ENCODE results near the gene HERPUD1.
"Not testable (repeated sequence)": the region's sequence is repeated elsewhere in the genome, so short reads cannot be mapped to it uniquely, and the experiment has no call there.

HERPUD1 gene

GRCh38 chr16:56980792-56981724 is 49.1 kb downstream of the HERPUD1 start:
- DNase-seq = no peak

- no peak for DNase-seq
Observed at GRCh38 chr16:56981729-56982271, 49.9 kb downstream of the HERPUD1 start.

- no peak for DNase-seq
Observed at GRCh38 chr16:56982695-56983094, 50.8 kb downstream of the HERPUD1 start.

GRCh38 chr16:56983211-56983751 is 51.3 kb downstream of the HERPUD1 start:
- DNase-seq = no peak

- no peak for DNase-seq
Observed at GRCh38 chr16:56984639-56985038, 52.7 kb downstream of the HERPUD1 start.

GRCh38 chr16:56985288-56985961 is 53.5 kb downstream of the HERPUD1 start:
- no peak for DNase-seq

- no peak for DNase-seq
Observed at GRCh38 chr16:56985962-56986360, 54.0 kb downstream of the HERPUD1 start.

- no peak for DNase-seq
Observed at GRCh38 chr16:56986361-56986760, 54.4 kb downstream of the HERPUD1 start.

- not testable (repeated sequence) for DNase-seq
Observed at GRCh38 chr16:56986908-56987307, 55.0 kb downstream of the HERPUD1 start.

GRCh38 chr16:56987692-56988091 is 55.8 kb downstream of the HERPUD1 start:
- DNase-seq = no peak

GRCh38 chr16:56988161-56988947 is 56.4 kb downstream of the HERPUD1 start:
- no peak for DNase-seq

GRCh38 chr16:56988948-56989945 is 57.3 kb downstream of the HERPUD1 start, which contains the start of gene NLRC5:
Gene NLRC5 (plus strand): TSS chr16:56989557. CDS start chr16:57020713, 31,156 bp downstream.
- DNase-seq = peak; percentile 84

GRCh38 chr16:56989988-56990387 is 58.0 kb downstream of the HERPUD1 start:
- DNase-seq = peak; percentile 31

- no peak for DNase-seq
Observed at GRCh38 chr16:56990407-56991286, 58.7 kb downstream of the HERPUD1 start.

- not testable (repeated sequence) for DNase-seq
Observed at GRCh38 chr16:56992431-56992830, 60.5 kb downstream of the HERPUD1 start.

GRCh38 chr16:56993204-56993603 is 61.3 kb downstream of the HERPUD1 start:
- no peak for DNase-seq

GRCh38 chr16:56994311-56994710 is 62.4 kb downstream of the HERPUD1 start:
- no peak for DNase-seq

All from right kidney (tissue), 1 donor.